H9 (cell line): ENCODE measurements around the gene BTD. TPM values are rescaled to one million over a fixed set of nuclear protein-coding genes. Genes with fewer than 3 reads are reported as not detected.

Experiments used
- DNase-seq: peaks from one replicate; pipeline ENCODE4 v3.0.0-alpha.2; 2017
- H2AFZ ChIP-seq: one replicate; pipeline ENCODE4 v1.6.1; 2013; ENCODE audit warnings: mild to moderate bottlenecking, low read length, control low read depth, moderate library complexity
- H2AK5ac ChIP-seq: 2 replicates; pipeline ENCODE4 v1.6.1; 2013; ENCODE audit warnings: low read length, control low read depth, mixed read lengths; ENCODE audit not compliant: insufficient read length
- H2BK120ac ChIP-seq: one replicate; pipeline ENCODE4 v1.6.1; 2013; ENCODE audit warnings: low read depth, mild to moderate bottlenecking, low read length, control low read depth, inconsistent platforms; ENCODE audit not compliant: poor library complexity, severe bottlenecking
- H2BK12ac ChIP-seq: 2 replicates; pipeline ENCODE4 v1.6.1; 2013; ENCODE audit warnings: low read length, control low read depth, mixed read lengths, low read depth; ENCODE audit not compliant: insufficient read length
- H2BK15ac ChIP-seq: 2 replicates; pipeline ENCODE4 v1.6.1; 2013; ENCODE audit warnings: low read depth, low read length, control low read depth
- H2BK20ac ChIP-seq: one replicate; pipeline ENCODE4 v1.6.1; 2013; ENCODE audit warnings: low read depth, mild to moderate bottlenecking, low read length, control low read depth, inconsistent platforms; ENCODE audit not compliant: poor library complexity, severe bottlenecking
- H2BK5ac ChIP-seq: 2 replicates; pipeline ENCODE4 v1.6.1; 2013; ENCODE audit warnings: low read length, control low read depth, mixed read lengths; ENCODE audit not compliant: insufficient read length
- H3K14ac ChIP-seq: 2 replicates; pipeline ENCODE4 v1.6.1; 2013; ENCODE audit warnings: low read length, control low read depth; ENCODE audit not compliant: insufficient read depth
- H3K18ac ChIP-seq: 2 replicates; pipeline ENCODE4 v1.6.1; 2013; ENCODE audit warnings: low read depth, mild to moderate bottlenecking, mixed read lengths, low read length, control low read depth; ENCODE audit not compliant: insufficient read length
- H3K23ac ChIP-seq: 2 replicates; pipeline ENCODE4 v1.6.1; 2013; ENCODE audit warnings: low read length, control low read depth, mixed read lengths, low read depth; ENCODE audit not compliant: insufficient read length
- H3K23me2 ChIP-seq: 2 replicates; pipeline ENCODE4 v1.6.1; 2013; ENCODE audit warnings: low read depth, mild to moderate bottlenecking, mixed read lengths, low read length, control low read depth; ENCODE audit not compliant: insufficient read length, poor library complexity, severe bottlenecking
- H3K27ac ChIP-seq: 2 replicates; pipeline ENCODE4 v1.5.1; 2013; ENCODE audit warnings: low read length, control low read depth, mixed read lengths, low read depth; ENCODE audit not compliant: insufficient read length
- H3K27me3 ChIP-seq: 2 replicates; pipeline ENCODE4 v1.6.1; 2013; ENCODE audit warnings: low read length, control low read depth, inconsistent platforms; ENCODE audit not compliant: insufficient read depth
- H3K4ac ChIP-seq: 2 replicates; pipeline ENCODE4 v1.6.1; 2013; ENCODE audit warnings: low read depth, mild to moderate bottlenecking, control low read depth, inconsistent platforms, low read length, moderate library complexity
- H3K4me1 ChIP-seq: 2 replicates; pipeline ENCODE4 v1.6.1; 2013; ENCODE audit warnings: low read length, control low read depth, inconsistent platforms; ENCODE audit not compliant: insufficient read depth
- H3K4me2 ChIP-seq: 2 replicates; pipeline ENCODE4 v1.6.1; 2013; ENCODE audit warnings: low read length, control low read depth, mixed read lengths; ENCODE audit not compliant: insufficient read length, insufficient read depth
- H3K56ac ChIP-seq: 2 replicates; pipeline ENCODE4 v1.6.1; 2013; ENCODE audit warnings: low read depth, mild to moderate bottlenecking, mixed read lengths, low read length, control low read depth; ENCODE audit not compliant: insufficient read length
- H3K79me1 ChIP-seq: 2 replicates; pipeline ENCODE4 v1.6.1; 2013; ENCODE audit warnings: low read depth, mild to moderate bottlenecking, moderate library complexity, low read length, control low read depth, inconsistent platforms; ENCODE audit not compliant: insufficient read depth, poor library complexity, severe bottlenecking
- H3K79me2 ChIP-seq: 2 replicates; pipeline ENCODE4 v1.6.1; 2013; ENCODE audit warnings: low read length, control low read depth, inconsistent platforms; ENCODE audit not compliant: insufficient read depth
- H3K9ac ChIP-seq: 2 replicates; pipeline ENCODE4 v1.6.1; 2013; ENCODE audit warnings: low read length, control low read depth, mixed read lengths; ENCODE audit not compliant: insufficient read length; ENCODE audit errors: extremely low read depth
- H3K9me3 ChIP-seq: one replicate; pipeline ENCODE4 v1.6.1; 2013; ENCODE audit warnings: low read depth, low read length, inconsistent platforms; ENCODE audit not compliant: control insufficient read depth
- H3T11ph ChIP-seq: one replicate; pipeline ENCODE4 v1.6.1; 2013; ENCODE audit warnings: mild to moderate bottlenecking, low read length, control low read depth, inconsistent platforms
- H4K20me1 ChIP-seq: one replicate; pipeline ENCODE4 v1.6.1; 2013; ENCODE audit not compliant: control insufficient read depth, insufficient read length, insufficient read depth
- H4K5ac ChIP-seq: 2 replicates; pipeline ENCODE4 v1.6.1; 2013; ENCODE audit warnings: low read depth, mild to moderate bottlenecking, mixed read lengths, low read length, control low read depth; ENCODE audit not compliant: insufficient read length
- H4K8ac ChIP-seq: replicated peaks from 2 replicates; pipeline ENCODE4 v1.6.1; 2013; ENCODE audit warnings: low read length, control low read depth, mixed read lengths, low read depth; ENCODE audit not compliant: insufficient read length
- H4K91ac ChIP-seq: 2 replicates; pipeline ENCODE4 v1.6.1; 2013; ENCODE audit warnings: low read depth, mild to moderate bottlenecking, moderate library complexity, mixed read lengths, low read length, control low read depth; ENCODE audit not compliant: insufficient read length
- H3K27ac Mint-ChIP-seq, 3 experiments: 2 replicates in 2 of 3; 3 replicates in 1 of 3; pipeline ENCODE4 v1.8.0; 2020 to 2021; ENCODE audit warnings: mixed read lengths in 3 of 3, mild to moderate bottlenecking in 1 of 3, moderate library complexity in 1 of 3
- H3K27me3 Mint-ChIP-seq: 2 replicates; pipeline ENCODE4 v1.8.0; 2021; ENCODE audit warnings: low read depth, mild to moderate bottlenecking, moderate library complexity, mixed read lengths
- H3K36me3 Mint-ChIP-seq, 3 experiments: 2 replicates in 2 of 3; 3 replicates in 1 of 3; pipeline ENCODE4 v1.8.0; 2020 to 2021; ENCODE audit warnings: low read depth in 3 of 3, mixed read lengths in 3 of 3; ENCODE audit not compliant: insufficient read depth in 1 of 3
- H3K4me1 Mint-ChIP-seq, 2 experiments: 2 replicates each; pipeline ENCODE4 v1.8.0; 2020; ENCODE audit warnings: mixed read lengths in 2 of 2
- H3K4me3 Mint-ChIP-seq, 2 experiments: 2 replicates in 1 of 2; 3 replicates in 1 of 2; pipeline ENCODE4 v1.8.0; 2020 to 2021; ENCODE audit warnings: mild to moderate bottlenecking in 2 of 2, mixed read lengths in 2 of 2, moderate library complexity in 1 of 2
- H3K9me3 Mint-ChIP-seq, 2 experiments: 2 replicates in 1 of 2; 3 replicates in 1 of 2; pipeline ENCODE4 v1.8.0; 2020; ENCODE audit warnings: mild to moderate bottlenecking in 2 of 2, mixed read lengths in 2 of 2, moderate library complexity in 1 of 2
- WGBS: extraction: QIAGEN DNeasy Blood & Tissue Kit; methylation state at CpG from one replicate; pipeline ENCODE4 v1.1.7; 2013; ENCODE audit warnings: missing lambda C conversion rate, low lambda C conversion rate, mixed read lengths; ENCODE audit not compliant: insufficient read length; ENCODE audit errors: extremely low coverage; 5-methylcytosine and 5-hydroxymethylcytosine counted together
- total RNA-seq: library from RNA; stranded (reverse); gene quantifications from 2 replicates; pipeline ENCODE4 v1.2.1, GENCODE V29; 2021
- TF ChIP-seq, protein P1 (sequence below): fragments of 200-600 bp; sonication (generic); conservative IDR thresholded peaks from 3 replicates; pipeline ENCODE4 v1.8.0; 2021; ENCODE audit warnings: antibody characterized with exemption, mild to moderate bottlenecking

BTD gene
- total RNA-seq, 1 experiment from 2014 or later = 21.5 TPM

- no peaks in the 10 kb centered on the region for H4K20me1 ChIP-seq
- H3K36me3 Mint-ChIP-seq = peaks cover 0 to 7% (median 0%) of the 10 kb centered on the region in 3 experiments; a peak in 4 of 7 replicates
- no CpG with 5 or more reads among the region's 1 CpG for WGBS
These were observed 49.6 kb upstream of the BTD start for GRCh38 chr3:15551902-15552301.

More at GRCh38 chr3:15551902-15552301, 49.6 kb upstream of the BTD start:
- no peak overlapping the region for H3K23ac ChIP-seq
- peaks cover 3 to 5% of the 10 kb centered on the region in 2 experiments; a peak in 2 of 5 replicates for H3K9me3 Mint-ChIP-seq
- no peak overlapping the region for H3T11ph ChIP-seq
- no peak overlapping the region for H3K56ac ChIP-seq
- H3K9ac ChIP-seq = no peak overlapping the region
- H2BK12ac ChIP-seq = no peak overlapping the region
- H2BK5ac ChIP-seq = no peak overlapping the region
- no peak overlapping the region for H3K18ac ChIP-seq
- no peak overlapping the region for H2AK5ac ChIP-seq
- H4K91ac ChIP-seq = no peak overlapping the region
- TF ChIP-seq, protein P1, sequence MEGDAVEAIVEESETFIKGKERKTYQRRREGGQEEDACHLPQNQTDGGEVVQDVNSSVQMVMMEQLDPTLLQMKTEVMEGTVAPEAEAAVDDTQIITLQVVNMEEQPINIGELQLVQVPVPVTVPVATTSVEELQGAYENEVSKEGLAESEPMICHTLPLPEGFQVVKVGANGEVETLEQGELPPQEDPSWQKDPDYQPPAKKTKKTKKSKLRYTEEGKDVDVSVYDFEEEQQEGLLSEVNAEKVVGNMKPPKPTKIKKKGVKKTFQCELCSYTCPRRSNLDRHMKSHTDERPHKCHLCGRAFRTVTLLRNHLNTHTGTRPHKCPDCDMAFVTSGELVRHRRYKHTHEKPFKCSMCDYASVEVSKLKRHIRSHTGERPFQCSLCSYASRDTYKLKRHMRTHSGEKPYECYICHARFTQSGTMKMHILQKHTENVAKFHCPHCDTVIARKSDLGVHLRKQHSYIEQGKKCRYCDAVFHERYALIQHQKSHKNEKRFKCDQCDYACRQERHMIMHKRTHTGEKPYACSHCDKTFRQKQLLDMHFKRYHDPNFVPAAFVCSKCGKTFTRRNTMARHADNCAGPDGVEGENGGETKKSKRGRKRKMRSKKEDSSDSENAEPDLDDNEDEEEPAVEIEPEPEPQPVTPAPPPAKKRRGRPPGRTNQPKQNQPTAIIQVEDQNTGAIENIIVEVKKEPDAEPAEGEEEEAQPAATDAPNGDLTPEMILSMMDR = no peak
- H3K23me2 ChIP-seq = no peaks in the 10 kb centered on the region
- H3K27ac ChIP-seq = no peak overlapping the region
- peaks cover 0 to 6% of the 10 kb centered on the region in 2 experiments; a peak in 3 of 4 replicates for H3K4me1 Mint-ChIP-seq
- H3K4me3 Mint-ChIP-seq = no peak overlapping the region
- no peak overlapping the region for H3K4me2 ChIP-seq
- H3K4me1 ChIP-seq = no peaks in the 10 kb centered on the region
- no peak for DNase-seq
- H4K5ac ChIP-seq = no peak overlapping the region
- H2BK15ac ChIP-seq = no peak overlapping the region
- no peak overlapping the region for H2BK120ac ChIP-seq
- no peaks in the 10 kb centered on the region; the same call in 1 of the 2 replicates for H3K27me3 Mint-ChIP-seq
- no peaks in the 10 kb centered on the region for H3K79me1 ChIP-seq
- H2AFZ ChIP-seq = no peak overlapping the region
- no peaks in the 10 kb centered on the region for H3K27me3 ChIP-seq
- H3K79me2 ChIP-seq = no peaks in the 10 kb centered on the region
- no peak overlapping the region; a peak in 1 of 7 replicates for H3K27ac Mint-ChIP-seq
- H3K9me3 ChIP-seq = no peaks in the 10 kb centered on the region
- H3K14ac ChIP-seq = no peak overlapping the region
- no peak overlapping the region for H3K4ac ChIP-seq
- H4K8ac ChIP-seq = no peak overlapping the region
- no peak overlapping the region for H2BK20ac ChIP-seq
